Activated naive CD4-positive, alpha-beta T cell treated with anti-CD3 and anti-CD28 coated beads, Interleukin-2, amount 50 U/mL, for 16 hours (primary cell): ENCODE measurements around the gene SH2D5.
"Not testable (repeated sequence)": the region's sequence is repeated elsewhere in the genome, so short reads cannot be mapped to it uniquely, and the experiment has no call there.

Experiments used
- DNase-seq: peaks from one replicate; pipeline ENCODE4 v3.0.0-alpha.2; 2020

SH2D5 gene

DNA sequence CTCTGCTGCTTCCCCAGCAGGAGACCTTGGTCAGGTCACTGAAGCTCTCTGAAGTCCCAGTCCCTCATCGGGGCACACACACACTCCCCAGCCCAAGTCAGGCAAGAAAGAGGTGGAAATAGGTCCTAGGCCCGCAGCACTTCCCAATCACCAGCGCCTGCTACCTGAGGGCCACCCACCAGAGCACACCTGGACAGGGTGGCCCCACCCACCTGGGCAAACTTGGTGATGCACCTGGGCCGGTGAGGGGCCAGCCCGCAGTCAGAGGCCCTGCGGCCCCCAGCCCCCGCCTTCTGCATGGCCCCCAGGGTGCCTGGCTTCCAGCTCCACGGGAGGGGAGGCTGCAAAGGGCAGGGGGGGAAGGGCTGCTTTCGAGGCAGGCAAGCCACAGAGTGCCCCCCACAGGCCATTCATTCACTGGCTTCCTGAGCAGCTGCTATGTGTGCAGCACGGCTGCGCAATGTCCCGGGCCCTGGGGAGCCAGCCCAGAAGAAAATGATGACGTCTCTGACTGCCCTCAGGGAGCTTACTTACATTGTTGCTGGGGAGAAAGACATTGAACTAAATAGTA lies 4.7 kb downstream of the SH2D5 start:
- DNase-seq = no peak

- DNase-seq = no peak
Measured at GRCh38 chr1:20726932-20727745, 5.4 kb downstream of the SH2D5 start.

DNA sequence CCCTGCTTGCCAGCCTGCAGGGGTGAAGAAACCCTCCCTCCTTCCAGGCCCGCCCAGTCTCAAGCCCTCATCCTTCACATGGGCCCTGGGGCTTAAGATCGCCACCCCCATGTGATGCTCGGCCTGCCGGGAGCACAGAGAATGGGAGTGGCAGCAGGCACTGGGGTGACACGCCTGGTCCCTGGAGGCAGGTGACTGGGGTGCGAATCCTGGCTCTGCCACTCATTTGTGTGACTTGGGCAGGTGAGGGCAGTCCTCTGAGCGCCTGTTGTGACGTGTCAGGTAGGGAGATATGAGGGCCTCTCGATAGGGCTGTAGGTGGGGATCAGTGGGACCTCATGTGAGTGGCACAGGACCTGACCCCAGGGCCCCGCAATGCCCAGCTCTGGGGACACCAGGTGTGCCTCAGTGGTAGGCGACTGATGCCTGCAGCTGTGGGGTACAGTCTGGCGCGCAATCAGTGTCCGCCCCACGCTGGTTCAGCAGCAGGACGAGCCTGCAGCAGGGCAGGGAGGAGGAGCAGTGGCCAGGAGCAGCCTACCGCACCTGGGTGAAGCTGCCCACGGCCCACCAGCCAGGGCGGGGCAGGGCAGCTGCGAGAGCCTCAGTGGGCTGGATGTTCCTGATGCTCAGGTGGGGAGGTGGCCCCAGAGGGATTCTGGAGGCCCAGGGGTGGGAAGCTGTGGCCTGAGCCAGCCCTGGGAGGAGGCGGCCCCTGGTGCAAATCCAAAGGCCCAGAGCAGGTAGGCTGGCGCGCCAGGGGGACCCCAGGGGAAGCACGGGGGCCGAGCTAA lies 6.2 kb downstream of the SH2D5 start:
- DNase-seq = no peak

DNA sequence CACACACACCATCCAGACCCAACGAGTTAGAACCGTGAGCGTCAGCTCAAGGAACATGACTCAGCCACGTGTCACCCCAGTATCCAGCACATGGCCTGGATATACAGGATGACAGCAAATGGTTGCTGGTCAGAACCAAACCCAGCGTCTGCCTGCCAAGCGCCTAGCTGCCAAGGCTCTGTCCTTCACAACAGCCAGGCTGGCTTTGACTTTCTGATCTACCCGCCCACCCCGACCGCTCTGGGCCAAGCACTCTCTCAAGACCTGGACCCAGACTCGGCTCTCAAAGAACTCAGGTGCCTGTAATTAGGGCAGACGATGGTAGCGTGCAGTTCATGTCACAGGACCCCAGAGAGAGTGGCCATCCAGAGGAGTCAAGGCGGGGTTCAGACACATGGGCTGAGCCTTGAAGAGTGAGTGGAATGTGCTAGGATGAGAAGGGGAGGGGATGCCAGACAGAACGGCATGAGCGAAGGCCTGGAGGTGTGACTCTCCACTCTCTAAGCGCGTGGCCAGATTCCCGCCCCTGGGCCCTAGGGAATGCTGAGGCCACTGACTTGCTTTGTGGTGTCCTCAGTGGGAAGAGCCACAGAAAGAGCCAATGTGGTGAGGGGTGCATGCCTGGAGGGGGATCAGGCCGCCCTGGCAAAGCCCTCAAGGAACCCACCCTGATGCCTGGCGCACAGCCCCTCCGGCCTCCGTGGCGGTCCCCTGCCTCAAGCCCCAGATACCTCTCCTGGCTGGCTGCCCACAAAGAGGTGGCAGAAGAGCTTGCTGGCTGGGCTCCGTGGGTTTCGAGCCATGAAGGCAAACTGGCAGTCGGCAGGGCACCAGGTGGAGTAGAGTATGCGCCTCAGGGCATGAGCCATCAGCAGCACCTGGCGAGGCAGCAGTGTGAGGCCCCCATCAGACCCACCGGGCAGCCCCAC lies 7.0 kb downstream of the SH2D5 start:
- DNase-seq = no peak

GRCh38 chr1:20724364-20725188 lies 7.9 kb downstream of the SH2D5 start:
- no peak for DNase-seq

GRCh38 chr1:20723537-20724363 lies 8.8 kb downstream of the SH2D5 start:
- DNase-seq = no peak

- DNase-seq = no peak
Measured at GRCh38 chr1:20723159-20723536, 9.4 kb downstream of the SH2D5 start.

DNA sequence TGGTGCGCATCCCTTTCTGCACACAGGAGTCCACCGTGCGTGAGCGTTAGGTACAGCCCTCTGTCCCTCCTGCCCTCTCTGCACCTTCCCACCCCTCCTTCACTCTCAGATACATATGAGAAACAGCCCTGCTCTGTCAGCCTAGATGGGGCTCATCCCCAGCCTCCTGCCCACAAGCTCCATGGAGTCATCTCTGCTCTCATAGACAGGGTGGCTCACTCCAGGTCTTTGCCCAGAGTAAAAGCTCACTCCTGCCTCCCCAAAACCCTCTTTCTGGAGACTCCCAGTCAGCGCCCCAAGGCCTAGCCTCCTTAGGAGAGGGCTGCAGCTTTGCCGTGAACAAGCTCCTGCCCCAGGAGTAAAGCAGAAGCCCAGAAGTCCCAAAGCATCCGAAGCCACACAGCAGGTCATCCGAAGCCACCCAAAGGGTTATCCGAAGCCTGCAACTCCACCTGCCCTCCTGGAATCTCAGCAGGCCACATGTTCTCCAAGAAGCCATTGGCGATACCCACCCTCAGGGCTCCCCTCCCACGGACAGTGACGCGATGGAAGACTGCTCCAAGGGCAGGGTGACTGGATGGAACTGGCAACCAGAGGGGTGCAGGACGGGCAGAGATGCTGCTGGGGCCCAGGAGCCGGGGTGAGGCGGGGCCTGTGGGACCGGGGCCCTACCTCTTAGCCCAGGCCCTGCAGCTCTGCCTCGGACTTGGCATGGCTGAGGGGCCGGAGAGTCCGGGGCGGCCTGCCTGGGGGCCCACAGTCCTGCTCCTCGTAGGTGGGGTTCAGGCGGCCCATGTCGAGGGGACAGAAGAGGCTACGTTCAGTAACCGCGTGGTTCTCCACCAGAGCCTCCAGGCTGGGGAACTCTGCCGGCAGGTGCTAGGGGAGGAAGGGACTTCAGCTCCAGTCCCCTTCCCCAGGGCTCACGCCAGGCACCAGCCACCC lies 11.1 kb downstream of the SH2D5 start:
- DNase-seq = no peak

- DNase-seq = no peak
Measured at GRCh38 chr1:20720631-20721091, 11.8 kb downstream of the SH2D5 start.

DNA sequence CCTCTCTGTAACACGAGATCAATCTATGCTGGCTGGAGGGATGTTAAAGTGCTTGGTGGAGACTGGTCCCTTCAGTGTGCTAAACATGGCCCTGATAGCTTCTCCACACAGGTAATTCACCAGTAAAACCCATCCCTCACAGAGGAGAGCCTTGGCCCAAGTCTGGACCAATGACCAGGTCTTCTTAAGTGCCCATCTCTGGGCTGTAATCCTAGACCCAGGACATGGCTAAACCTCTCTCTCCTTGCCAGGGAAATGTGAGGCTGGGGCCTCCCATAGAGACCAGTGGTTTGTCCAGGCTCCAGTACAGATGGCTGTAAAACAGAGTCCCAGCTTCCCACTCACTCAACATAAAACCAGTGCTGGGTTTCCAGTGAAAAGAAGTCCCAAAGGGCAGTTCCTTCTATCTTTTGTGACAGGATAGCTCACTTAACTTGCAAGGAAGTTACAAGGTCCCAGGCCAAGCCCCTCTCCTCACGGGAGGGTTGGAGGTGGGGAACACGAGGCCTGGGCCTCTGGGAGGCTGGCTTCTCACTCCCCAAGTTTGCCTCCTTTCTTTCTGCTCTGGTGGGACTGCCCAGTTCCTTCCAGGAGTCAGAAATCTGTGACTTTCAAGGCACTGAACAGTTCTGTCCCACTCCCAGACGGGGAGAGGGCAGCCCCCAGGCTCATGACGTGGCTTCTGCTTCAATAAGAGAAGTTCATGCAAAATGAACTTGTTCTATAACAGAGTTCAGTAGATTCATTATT lies 12.5 kb downstream of the SH2D5 start:
- DNase-seq = no peak

GRCh38 chr1:20719261-20719660 lies 13.2 kb downstream of the SH2D5 start:
- no peak for DNase-seq

GRCh38 chr1:20718343-20718882 lies 14.1 kb downstream of the SH2D5 start:
- not testable (repeated sequence) for DNase-seq

DNA sequence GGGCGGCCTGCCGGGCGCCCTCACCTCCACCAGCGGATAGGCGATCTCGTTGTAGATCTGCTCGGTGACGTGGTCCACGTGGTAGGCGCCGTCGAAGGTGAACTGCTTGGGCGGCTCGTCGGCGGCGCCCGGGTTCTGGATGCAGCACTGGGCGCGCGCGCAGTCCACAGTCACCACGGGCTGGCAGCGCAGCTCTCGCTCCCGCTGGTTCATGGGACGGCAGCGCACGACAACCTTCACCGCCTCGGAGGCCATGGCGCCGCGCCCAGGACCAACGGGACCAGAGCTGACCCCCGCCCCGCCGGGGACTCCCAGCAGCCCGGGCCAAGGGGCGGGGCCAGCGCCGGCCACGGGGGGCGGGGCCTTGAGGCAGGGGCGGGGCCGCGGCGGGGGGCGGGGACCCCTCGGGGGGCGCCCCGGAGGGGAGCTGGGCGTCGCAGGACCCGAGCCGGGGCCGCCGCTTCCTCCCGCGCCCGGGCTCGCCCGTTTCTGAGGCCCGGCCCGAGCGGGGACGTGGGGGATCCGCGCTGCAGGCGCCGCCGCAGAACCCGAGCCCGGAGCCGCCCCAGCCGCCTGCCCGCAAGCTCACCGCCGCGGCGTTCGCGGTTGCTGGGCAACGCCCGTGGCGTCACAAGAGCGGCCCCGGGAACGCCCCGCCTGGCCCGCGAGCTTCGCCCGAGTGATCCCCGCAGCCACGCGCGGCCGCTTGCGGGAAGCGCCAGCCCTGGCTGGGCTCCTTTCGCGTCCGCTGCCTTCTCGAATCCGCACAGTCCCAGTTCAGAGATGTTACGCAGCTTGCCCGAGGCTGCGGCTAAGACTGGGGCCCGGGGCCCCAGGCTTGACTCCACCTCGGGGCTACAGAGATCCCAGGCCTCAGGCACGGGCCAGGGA lies 14.8 kb downstream of the SH2D5 start, which contains the start of gene KIF17:
KIF17 (minus strand) TSS at position 556 of the 891 bp plus-strand sequence; CDS start at position 255, 301 bp downstream.
- peak; percentile 74 for DNase-seq

DNA sequence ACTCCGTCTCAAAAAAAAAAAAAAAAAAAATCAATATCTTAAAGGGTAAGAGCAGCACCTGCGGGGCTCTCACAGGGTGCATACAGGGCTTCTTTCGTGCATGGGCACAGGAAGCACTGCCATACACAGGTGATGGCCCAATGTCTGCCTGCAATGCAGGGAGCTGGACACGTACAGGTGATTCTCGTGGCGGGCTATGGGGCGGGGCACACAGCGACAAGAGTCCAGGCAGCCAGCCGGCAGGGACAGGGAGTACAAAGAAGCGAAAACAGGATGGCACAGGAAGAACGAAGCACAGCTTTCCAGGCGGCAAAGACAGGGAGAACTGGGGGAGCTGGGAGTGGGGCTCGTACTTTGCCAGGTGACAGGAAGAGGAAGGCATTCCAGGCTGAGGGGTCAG lies 16.3 kb downstream of the SH2D5 start:
- no peak for DNase-seq

- DNase-seq = no peak
Measured at GRCh38 chr1:20715406-20715805, 17.1 kb downstream of the SH2D5 start.

GRCh38 chr1:20713440-20713839 lies 19.1 kb downstream of the SH2D5 start:
- DNase-seq = no peak

- DNase-seq = no peak
Measured at GRCh38 chr1:20712215-20712577, 20.3 kb downstream of the SH2D5 start.
